ENCODE measurements around the gene SCN1A. TPM values are rescaled to one million over a fixed set of nuclear protein-coding genes. Genes with fewer than 3 reads are reported as not detected.

SCN1A gene
- total and polyA plus RNA-seq, 2 experiments from 2014 or later = 1.2 to 1.3 TPM

- TF ChIP-seq ETS1 (IDR thresholded peaks at IDR 0.05) = no peak
- TF ChIP-seq REST (IDR thresholded peaks at IDR 0.05; ENCODE audit: unreplicated experiment) = no peak
- TF ChIP-seq JUNB (IDR thresholded peaks at IDR 0.05; ENCODE audit: unreplicated experiment) = no peak
These were observed 175.7 kb downstream of the SCN1A start (continued) for GRCh38 chr2:165952085-165952484.

GRCh38 chr2:165950438-165950837, 177.4 kb downstream of the SCN1A start:
- Histone ChIP-seq H3K4me1 (ENCODE audit: insufficient read depth) (peaks cover 25% of the 10 kb centered on the region), H4K20me1 (replicated peaks; ENCODE audit: insufficient read depth) (no peaks in the 10 kb centered on the region), H3F3A (replicated peaks; ENCODE audit: low read depth) (no peaks in the 10 kb centered on the region), H3K79me2 (replicated peaks; ENCODE audit: insufficient read depth) (peaks cover 42% of the 10 kb centered on the region), H3K27ac (ENCODE audit: low read depth) (no peak overlapping the region), H3K36me3 (ENCODE audit: insufficient read depth) (no peaks in the 10 kb centered on the region; the same call in 1 of the 2 replicates), H3K9me2 (ENCODE audit: insufficient read depth) (no peaks in the 10 kb centered on the region), H3K4me2 (no peak overlapping the region), H3K27me3 (ENCODE audit: insufficient read depth) (no peaks in the 10 kb centered on the region), H2AFZ (no peak overlapping the region), H3K4me3 (no peak overlapping the region)
- Mint-ChIP-seq H3K27me3 (ENCODE audit: insufficient read depth, low read depth, poor library complexity) (no peaks in the 10 kb centered on the region), H3K9me3 (no peaks in the 10 kb centered on the region), H3K36me3 (ENCODE audit: low read depth) (peaks cover 7% of the 10 kb centered on the region; the same call in 2 of the 3 replicates), H3K4me1 (peaks cover 8% of the 10 kb centered on the region), H3K4me3 (no peak overlapping the region), H3K27ac (no peak overlapping the region)
- ATAC-seq (no peak), DNase-seq (ENCODE audit: low spot score) (no peak)
- no peak for TF ChIP-seq EZH2phosphoT487 (IDR thresholded peaks at IDR 0.05; ENCODE audit: unreplicated experiment)
- TF ChIP-seq CTCF (conservative IDR thresholded peaks at IDR 0.05; ENCODE audit: low read depth in 2 of 2) = no peak
- no peak for TF ChIP-seq POLR2AphosphoS5 (IDR thresholded peaks at IDR 0.05; ENCODE audit: low read depth)
- TF ChIP-seq NANOG (IDR thresholded peaks at IDR 0.05; ENCODE audit: borderline replicate concordance) = no peak
- TF ChIP-seq STAT1 (IDR thresholded peaks at IDR 0.05; ENCODE audit: unreplicated experiment) = no peak
- no peak for TF ChIP-seq ETS1 (IDR thresholded peaks at IDR 0.05)
- no peak for TF ChIP-seq EZH2 (IDR thresholded peaks at IDR 0.05; ENCODE audit: low read depth, unreplicated experiment)
- no peak for TF ChIP-seq REST (IDR thresholded peaks at IDR 0.05; ENCODE audit: unreplicated experiment)
- TF ChIP-seq ZNF114 (CRISPR knock-in tag; IDR thresholded peaks at IDR 0.05) = no peak

Data from GM23338 (cell line).